Effector memory CD4-positive, alpha-beta T cell (primary cell): ENCODE measurements around the gene RRP9.

Experiments used
- DNase-seq, 3 donors: peaks; one replicate each; pipeline ENCODE4 v3.0.0-alpha.2; 2020
- H3K27ac ChIP-seq: 2 replicates; pipeline ENCODE4 v1.7.0; 2013; ENCODE audit warnings: mild to moderate bottlenecking, low read length, moderate library complexity; ENCODE audit not compliant: insufficient read depth, poor library complexity, severe bottlenecking
- H3K27me3 ChIP-seq: replicated peaks from 2 replicates; pipeline ENCODE4 v1.7.0; 2013; ENCODE audit warnings: mild to moderate bottlenecking, low read length; ENCODE audit not compliant: insufficient read depth, control insufficient read depth, poor library complexity, severe bottlenecking
- H3K36me3 ChIP-seq: 2 replicates; pipeline ENCODE4 v1.7.0; 2013; ENCODE audit warnings: mild to moderate bottlenecking, low read length, moderate library complexity; ENCODE audit not compliant: control insufficient read depth, insufficient read depth
- H3K4me1 ChIP-seq: 2 replicates; pipeline ENCODE4 v1.7.0; 2013; ENCODE audit warnings: low read length, mild to moderate bottlenecking; ENCODE audit not compliant: control insufficient read depth, insufficient read depth, poor library complexity, severe bottlenecking
- H3K4me3 ChIP-seq: 2 replicates; pipeline ENCODE4 v1.7.0; 2013; ENCODE audit warnings: low read length, low read depth, mild to moderate bottlenecking; ENCODE audit not compliant: insufficient read depth, poor library complexity, severe bottlenecking
- H3K9me3 ChIP-seq: 2 replicates; pipeline ENCODE4 v1.7.0; 2013; ENCODE audit warnings: mild to moderate bottlenecking, low read length, moderate library complexity; ENCODE audit not compliant: control insufficient read depth

RRP9 gene

DNA sequence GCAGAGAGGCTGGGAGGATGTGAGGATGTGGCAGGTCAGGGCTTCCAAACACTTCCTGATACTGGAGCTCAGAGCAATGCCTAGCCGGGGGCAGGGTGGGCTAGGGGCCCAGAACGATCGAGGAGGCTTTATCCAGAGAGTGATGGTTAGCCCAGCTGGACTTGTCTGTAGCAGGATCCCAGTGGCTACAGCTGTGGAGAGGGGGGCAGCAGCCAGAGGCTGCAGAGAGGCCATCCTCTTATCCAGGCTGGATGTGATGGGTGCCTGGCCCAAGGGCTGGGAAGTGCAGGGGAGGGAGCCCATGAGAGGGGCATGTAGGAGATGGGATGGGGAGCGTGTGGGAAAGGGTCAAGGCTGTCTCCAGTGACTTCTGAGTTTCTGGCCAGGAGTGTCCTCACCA lies 5.1 kb upstream of the RRP9 start:
- no peak for DNase-seq
- no peak overlapping the region for H3K4me3 ChIP-seq
- H3K9me3 ChIP-seq: no peaks in the 10 kb centered on the region
- H3K27me3 ChIP-seq: no peaks in the 10 kb centered on the region
- H3K36me3 ChIP-seq: no peaks in the 10 kb centered on the region
- H3K4me1 ChIP-seq: peaks cover 12% of the 10 kb centered on the region
- H3K27ac ChIP-seq: no peak overlapping the region

DNA sequence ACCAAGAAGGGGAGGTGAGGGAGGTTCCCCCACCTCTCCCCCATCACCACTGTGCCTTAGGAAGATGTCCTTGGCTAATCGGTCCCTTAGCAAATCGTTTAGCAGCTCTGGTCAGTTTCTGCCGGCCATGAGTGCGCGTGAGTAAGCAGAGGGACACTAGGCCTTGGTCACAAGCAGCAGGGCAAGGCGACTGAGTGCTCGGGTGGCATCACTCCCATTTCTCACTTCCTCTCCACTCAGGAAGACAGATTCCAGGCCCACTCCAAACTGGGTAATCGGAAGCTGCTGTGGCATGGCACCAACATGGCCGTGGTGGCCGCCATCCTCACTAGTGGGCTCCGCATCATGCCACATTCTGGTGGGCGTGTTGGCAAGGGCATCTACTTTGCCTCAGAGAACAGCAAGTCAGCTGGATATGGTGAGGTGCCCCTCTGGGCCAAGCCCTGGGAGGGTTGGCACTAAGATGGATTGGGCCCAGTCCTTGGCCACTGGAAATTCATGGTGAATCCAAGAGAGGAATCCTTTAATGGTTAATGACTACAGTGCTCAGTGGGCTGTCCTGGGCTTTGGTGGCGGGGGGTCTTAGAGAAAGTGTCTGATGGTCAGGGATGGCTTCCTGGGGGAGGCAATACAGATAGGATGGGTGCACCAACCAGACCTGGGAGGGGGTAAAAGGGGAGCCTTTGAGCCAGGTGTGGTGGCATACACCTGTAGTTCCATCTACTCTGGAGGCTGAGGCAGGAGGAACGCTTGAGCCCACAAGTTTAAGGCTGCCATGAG lies 4.4 kb upstream of the RRP9 start:
- H3K36me3 ChIP-seq: no peaks in the 10 kb centered on the region
- H3K9me3 ChIP-seq: no peaks in the 10 kb centered on the region
- no peak overlapping the region for H3K4me3 ChIP-seq
- peaks cover 17% of the 10 kb centered on the region for H3K4me1 ChIP-seq
- H3K27me3 ChIP-seq: no peaks in the 10 kb centered on the region
- no peak for DNase-seq
- no peak overlapping the region for H3K27ac ChIP-seq

- no peak for DNase-seq
- no peaks in the 10 kb centered on the region for H3K27me3 ChIP-seq
- H3K4me1 ChIP-seq: peaks cover 21% of the 10 kb centered on the region
- no peaks in the 10 kb centered on the region for H3K9me3 ChIP-seq
- H3K36me3 ChIP-seq: no peaks in the 10 kb centered on the region
- no peak overlapping the region for H3K27ac ChIP-seq
- H3K4me3 ChIP-seq: no peak overlapping the region
These were observed 3.5 kb upstream of the RRP9 start for GRCh38 chr3:51945031-51945840.

GRCh38 chr3:51944451-51945021 lies 2.8 kb upstream of the RRP9 start:
- Histone ChIP-seq H3K4me3 (no peak overlapping the region), H3K36me3 (no peaks in the 10 kb centered on the region), H3K9me3 (no peaks in the 10 kb centered on the region), H3K4me1 (peaks cover 21% of the 10 kb centered on the region), H3K27me3 (no peaks in the 10 kb centered on the region), H3K27ac (no peak overlapping the region)
- DNase-seq: no peak

DNA sequence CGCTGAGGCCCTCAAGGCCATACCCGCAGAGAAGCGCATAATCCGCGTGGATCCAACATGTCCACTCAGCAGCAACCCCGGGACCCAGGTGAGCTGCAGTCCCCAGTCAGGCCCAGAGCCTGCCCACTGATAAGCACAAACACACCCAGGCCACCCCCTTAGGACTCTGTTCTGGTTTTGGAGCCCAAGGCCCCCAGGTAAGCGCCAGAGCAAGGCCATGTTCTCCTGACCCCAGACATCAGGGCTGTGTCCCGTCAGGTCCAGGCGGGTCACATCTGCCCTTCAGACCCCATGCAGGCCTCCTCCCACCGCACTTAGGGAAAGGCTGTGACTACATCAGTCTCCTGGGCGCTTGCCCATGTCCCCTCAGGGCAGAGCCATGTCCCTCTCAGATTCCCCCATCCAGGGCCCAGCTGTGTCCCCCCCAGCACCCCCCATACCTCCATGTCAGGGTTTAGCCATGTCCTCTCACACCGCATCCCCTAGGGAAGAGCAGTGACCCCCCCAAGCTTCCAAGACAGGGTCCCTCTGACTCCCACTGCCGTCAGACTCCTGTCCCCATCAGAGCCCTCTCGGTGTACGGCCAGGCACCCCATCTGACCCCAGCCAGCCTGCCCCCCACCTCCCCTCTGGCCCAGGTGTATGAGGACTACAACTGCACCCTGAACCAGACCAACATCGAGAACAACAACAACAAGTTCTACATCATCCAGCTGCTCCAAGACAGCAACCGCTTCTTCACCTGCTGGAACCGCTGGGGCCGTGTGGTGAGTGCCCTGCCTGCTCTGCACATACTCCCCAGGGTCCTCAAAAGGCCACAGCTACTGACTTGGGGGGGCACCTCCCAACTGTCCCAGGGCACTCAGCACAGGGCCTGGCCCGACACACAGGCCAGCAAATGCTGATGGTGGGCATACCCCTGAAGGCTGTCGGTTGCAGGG lies 2.0 kb upstream of the RRP9 start:
- no peak overlapping the region for H3K27ac ChIP-seq
- DNase-seq: no peak
- peaks cover under 1% of the 10 kb centered on the region for H3K36me3 ChIP-seq
- H3K4me1 ChIP-seq: peaks cover 21% of the 10 kb centered on the region
- H3K27me3 ChIP-seq: no peaks in the 10 kb centered on the region
- no peaks in the 10 kb centered on the region for H3K9me3 ChIP-seq
- no peak overlapping the region for H3K4me3 ChIP-seq

GRCh38 chr3:51942603-51943450 lies 1.1 kb upstream of the RRP9 start:
- DNase-seq: peak; percentile 19 to 33 (median 21)
- Histone ChIP-seq H3K9me3 (no peaks in the 10 kb centered on the region), H3K27ac (peak overlapping the region; percentile 68), H3K27me3 (no peaks in the 10 kb centered on the region), H3K4me1 (peaks cover 21% of the 10 kb centered on the region), H3K4me3 (peak overlapping the region; percentile 56), H3K36me3 (peaks cover 9% of the 10 kb centered on the region)

GRCh38 chr3:51941463-51941797 lies 274 bp downstream of the RRP9 start:
- Histone ChIP-seq H3K27me3 (no peaks in the 10 kb centered on the region), H3K4me1 (peaks cover 21% of the 10 kb centered on the region), H3K4me3 (peak overlapping the region; percentile 69), H3K27ac (peak overlapping the region; percentile 49), H3K9me3 (no peaks in the 10 kb centered on the region), H3K36me3 (peaks cover 23% of the 10 kb centered on the region)
- no peak for DNase-seq

GRCh38 chr3:51940648-51941462 lies 849 bp downstream of the RRP9 start:
- H3K27me3 ChIP-seq: no peaks in the 10 kb centered on the region
- DNase-seq: no peak
- H3K4me1 ChIP-seq: peaks cover 21% of the 10 kb centered on the region
- H3K27ac ChIP-seq: peak overlapping the region; percentile 49
- peaks cover 29% of the 10 kb centered on the region for H3K36me3 ChIP-seq
- H3K4me3 ChIP-seq: peak overlapping the region; percentile 69
- H3K9me3 ChIP-seq: no peaks in the 10 kb centered on the region
